ENCODE results near the gene CARD18. TPM values are rescaled to one million over a fixed set of nuclear protein-coding genes. Genes with fewer than 3 reads are reported as not detected.

Gene CARD18
- total RNA-seq, 4 donors from 2014 or later = not detected

DNA sequence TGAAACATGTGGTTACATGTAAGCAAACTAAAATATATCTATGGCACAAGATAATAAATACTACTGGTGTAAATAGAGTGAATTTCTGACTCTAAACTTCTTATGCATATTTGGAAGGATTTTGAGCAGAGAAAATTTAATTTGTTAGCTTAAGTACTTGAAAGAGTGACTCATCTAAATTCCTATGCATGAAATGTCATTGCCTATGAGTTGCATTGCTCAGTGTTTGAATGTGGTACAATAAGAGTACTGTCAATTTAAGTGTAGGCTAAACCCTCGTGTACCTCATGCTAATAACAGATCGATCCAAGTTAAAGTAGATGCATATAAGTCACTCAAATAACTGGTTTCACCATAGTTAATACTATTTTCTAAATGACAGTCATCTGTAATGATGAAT lies 5.3 kb upstream of the CARD18 start:
- DNase-seq = no peak
- Histone ChIP-seq H3K4me3 (replicated peaks in 1 of 3) (no peak overlapping the region), H3K9me3 (no peaks in the 10 kb centered on the region), H3K36me3 (no peaks in the 10 kb centered on the region), H3K4me1 (no peaks in the 10 kb centered on the region), H3K27ac (no peak overlapping the region), H3K27me3 (no peaks in the 10 kb centered on the region)
- TF ChIP-seq, protein P1, sequence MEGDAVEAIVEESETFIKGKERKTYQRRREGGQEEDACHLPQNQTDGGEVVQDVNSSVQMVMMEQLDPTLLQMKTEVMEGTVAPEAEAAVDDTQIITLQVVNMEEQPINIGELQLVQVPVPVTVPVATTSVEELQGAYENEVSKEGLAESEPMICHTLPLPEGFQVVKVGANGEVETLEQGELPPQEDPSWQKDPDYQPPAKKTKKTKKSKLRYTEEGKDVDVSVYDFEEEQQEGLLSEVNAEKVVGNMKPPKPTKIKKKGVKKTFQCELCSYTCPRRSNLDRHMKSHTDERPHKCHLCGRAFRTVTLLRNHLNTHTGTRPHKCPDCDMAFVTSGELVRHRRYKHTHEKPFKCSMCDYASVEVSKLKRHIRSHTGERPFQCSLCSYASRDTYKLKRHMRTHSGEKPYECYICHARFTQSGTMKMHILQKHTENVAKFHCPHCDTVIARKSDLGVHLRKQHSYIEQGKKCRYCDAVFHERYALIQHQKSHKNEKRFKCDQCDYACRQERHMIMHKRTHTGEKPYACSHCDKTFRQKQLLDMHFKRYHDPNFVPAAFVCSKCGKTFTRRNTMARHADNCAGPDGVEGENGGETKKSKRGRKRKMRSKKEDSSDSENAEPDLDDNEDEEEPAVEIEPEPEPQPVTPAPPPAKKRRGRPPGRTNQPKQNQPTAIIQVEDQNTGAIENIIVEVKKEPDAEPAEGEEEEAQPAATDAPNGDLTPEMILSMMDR (IDR thresholded peaks at IDR 0.05) = no peak
- TF ChIP-seq POLR2A (IDR thresholded peaks at IDR 0.05) = no peak
- 79 to 83% methylated on average over 2 of the region's 2 CpGs for WGBS, 2 donors
- intact Hi-C loops (cut with DNase I) = no loop called here

DNA sequence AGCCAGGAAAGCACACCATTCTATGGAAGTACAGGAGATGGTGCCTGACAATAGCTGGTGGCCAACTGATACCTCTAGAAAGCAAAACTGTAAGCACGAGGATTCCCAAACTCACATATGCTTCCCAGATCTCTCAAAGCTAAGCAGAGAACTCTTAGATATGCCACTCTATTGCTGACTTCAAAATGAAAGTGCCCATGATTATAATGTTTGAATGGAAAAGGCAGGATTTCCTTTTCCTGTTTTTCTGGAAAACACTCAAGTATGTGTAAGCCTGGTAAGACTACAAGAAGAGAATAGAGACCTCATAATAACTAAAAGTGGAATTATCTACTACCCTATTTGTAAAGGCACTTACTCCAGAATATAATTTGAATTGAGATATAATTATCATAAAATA lies 2.6 kb upstream of the CARD18 start:
- Histone ChIP-seq H3K4me1 (no peaks in the 10 kb centered on the region), H3K4me3 (replicated peaks in 1 of 3) (no peak overlapping the region), H3K27me3 (no peaks in the 10 kb centered on the region), H3K27ac (no peak overlapping the region), H3K9me3 (no peaks in the 10 kb centered on the region), H3K36me3 (no peaks in the 10 kb centered on the region)
- TF ChIP-seq, protein P1 (IDR thresholded peaks at IDR 0.05) = no peak
- no peak for TF ChIP-seq POLR2A (IDR thresholded peaks at IDR 0.05)
- no peak for DNase-seq
- WGBS, 2 donors = 67 to 93% methylated on average over 1 of the region's 1 CpG
- intact Hi-C loops (cut with DNase I) = no loop called here

DNA sequence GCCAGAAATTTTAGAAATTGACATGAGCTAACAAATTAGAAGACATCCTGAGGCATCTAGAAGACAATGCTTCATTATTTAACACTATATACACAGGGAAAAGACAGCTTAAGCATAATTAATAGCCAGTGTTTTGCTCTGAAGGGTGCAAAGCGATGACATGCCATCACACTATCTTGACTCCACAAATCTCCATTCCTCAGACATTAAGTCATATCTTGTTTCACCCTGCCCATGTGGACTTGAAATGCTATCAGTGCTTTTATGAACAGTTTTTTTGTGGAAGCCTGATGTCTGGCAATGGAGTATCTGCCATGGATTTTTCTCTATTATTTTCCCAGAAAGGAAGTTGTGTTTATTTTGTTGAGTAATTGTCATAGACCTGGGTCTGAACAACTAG lies 2.3 kb downstream of the CARD18 start:
- Histone ChIP-seq H3K27ac (no peak overlapping the region), H3K27me3 (no peaks in the 10 kb centered on the region), H3K36me3 (no peaks in the 10 kb centered on the region), H3K4me1 (no peaks in the 10 kb centered on the region), H3K9me3 (no peaks in the 10 kb centered on the region), H3K4me3 (replicated peaks in 1 of 3) (no peak overlapping the region)
- 71 to 75% methylated on average over 1 of the region's 1 CpG for WGBS, 2 donors
- TF ChIP-seq, protein P1 (IDR thresholded peaks at IDR 0.05) = no peak
- TF ChIP-seq POLR2A (IDR thresholded peaks at IDR 0.05) = no peak
- intact Hi-C loops (cut with DNase I) = no loop called here
- DNase-seq = no peak

DNA sequence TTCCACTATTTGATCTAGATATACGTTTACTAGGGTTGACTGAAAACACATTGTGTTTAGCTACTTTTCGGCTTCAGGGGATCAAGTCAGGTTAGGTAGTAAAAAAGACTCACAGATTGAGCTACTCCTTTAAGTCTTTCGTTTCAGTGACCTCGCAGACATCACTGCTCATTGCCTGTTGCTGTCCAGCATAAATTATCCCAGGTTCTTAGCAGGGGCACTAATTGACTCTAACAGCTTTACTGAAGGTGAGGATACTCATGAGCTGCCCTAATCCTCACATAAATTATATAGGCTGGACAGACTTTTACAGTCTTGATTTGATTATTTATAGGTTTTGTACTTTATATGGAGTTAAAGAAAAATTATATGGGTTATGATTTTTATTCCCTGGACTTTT lies 3.7 kb downstream of the CARD18 start:
- TF ChIP-seq POLR2A (IDR thresholded peaks at IDR 0.05) = no peak
- TF ChIP-seq, protein P1 (IDR thresholded peaks at IDR 0.05) = no peak
- DNase-seq = no peak
- 71 to 74% methylated on average over 4 of the region's 4 CpGs for WGBS, 2 donors
- H3K27ac ChIP-seq = no peak overlapping the region
- no peaks in the 10 kb centered on the region for H3K9me3 ChIP-seq
- no peak overlapping the region for H3K4me3 ChIP-seq (replicated peaks in 1 of 3)
- no peaks in the 10 kb centered on the region for H3K4me1 ChIP-seq
- intact Hi-C loops (cut with DNase I) = no loop called here
- H3K36me3 ChIP-seq = no peaks in the 10 kb centered on the region
- no peaks in the 10 kb centered on the region for H3K27me3 ChIP-seq

DNA sequence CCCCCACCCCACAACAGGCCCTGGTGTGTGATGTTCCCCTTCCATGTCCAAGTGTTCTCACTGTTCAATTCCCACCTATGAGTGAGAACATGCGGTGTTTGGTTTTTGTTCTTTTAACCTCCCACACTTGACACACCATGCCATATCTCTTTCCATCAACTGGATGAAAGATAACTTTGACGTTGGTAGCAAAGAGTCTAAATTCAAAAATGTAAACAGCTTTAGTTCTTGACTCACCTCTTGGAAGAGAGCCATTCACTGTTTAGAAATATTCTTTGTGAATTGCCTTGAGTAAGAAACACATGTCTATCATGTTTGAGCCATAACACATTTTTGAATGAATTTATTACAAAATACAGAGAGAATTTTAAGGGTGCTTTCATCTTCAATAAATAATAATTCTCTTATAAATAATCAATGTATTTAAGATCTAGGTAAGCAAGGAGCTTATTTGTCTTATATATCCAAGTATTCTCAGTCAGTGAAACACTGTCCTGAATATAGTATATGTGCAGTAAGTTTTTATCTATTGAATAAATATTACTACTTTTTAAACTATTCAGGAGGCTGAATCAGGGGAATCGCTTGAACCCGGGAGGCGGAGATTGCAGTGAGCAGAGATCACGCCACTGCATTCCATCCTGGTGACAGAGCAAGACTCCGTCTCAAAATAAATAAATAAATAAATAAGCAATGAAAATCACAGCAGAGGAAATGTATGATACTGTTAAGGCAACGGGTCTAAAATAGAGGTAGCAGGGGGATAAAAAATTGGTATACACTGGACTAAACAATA lies 6.7 kb downstream of the CARD18 start:
- H3K4me1 ChIP-seq = no peaks in the 10 kb centered on the region
- no peaks in the 10 kb centered on the region for H3K27me3 ChIP-seq
- 87 to 88% methylated on average over 8 of the region's 8 CpGs for WGBS, 2 donors
- no peaks in the 10 kb centered on the region for H3K36me3 ChIP-seq
- H3K27ac ChIP-seq = no peak overlapping the region
- intact Hi-C loops (cut with DNase I) = no loop called here
- no peak for TF ChIP-seq POLR2A (IDR thresholded peaks at IDR 0.05)
- TF ChIP-seq, protein P1 (IDR thresholded peaks at IDR 0.05) = no peak
- no peaks in the 10 kb centered on the region for H3K9me3 ChIP-seq
- H3K4me3 ChIP-seq (replicated peaks in 1 of 3) = no peak overlapping the region
- no peak for DNase-seq
